Measurements from ENCODE around the gene NDOR1.

NDOR1 gene

DNA sequence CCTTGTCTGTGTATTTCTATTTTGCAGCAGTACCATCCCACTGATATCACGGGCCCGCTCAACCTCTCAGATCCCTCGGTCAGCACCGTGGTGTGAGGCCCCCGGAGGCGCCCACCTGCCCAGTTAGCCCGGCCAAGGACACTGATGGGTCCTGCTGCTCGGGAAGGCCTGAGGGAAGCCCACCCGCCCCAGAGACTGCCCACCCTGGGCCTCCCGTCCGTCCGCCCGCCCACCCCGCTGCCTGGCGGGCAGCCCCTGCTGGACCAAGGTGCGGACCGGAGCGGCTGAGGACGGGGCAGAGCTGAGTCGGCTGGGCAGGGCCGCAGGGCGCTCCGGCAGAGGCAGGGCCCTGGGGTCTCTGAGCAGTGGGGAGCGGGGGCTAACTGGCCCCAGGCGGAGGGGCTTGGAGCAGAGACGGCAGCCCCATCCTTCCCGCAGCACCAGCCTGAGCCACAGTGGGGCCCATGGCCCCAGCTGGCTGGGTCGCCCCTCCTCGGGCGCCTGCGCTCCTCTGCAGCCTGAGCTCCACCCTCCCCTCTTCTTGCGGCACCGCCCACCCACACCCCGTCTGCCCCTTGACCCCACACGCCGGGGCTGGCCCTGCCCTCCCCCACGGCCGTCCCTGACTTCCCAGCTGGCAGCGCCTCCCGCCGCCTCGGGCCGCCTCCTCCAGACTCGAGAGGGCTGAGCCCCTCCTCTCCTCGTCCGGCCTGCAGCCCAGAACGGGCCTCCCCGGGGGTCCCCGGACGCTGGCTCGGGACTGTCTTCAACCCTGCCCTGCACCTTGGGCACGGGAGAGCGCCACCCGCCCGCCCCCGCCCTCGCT lies 37.5 kb upstream of the NDOR1 start:
- DNase-seq (ENCODE audit: low spot score): no peak

DNA sequence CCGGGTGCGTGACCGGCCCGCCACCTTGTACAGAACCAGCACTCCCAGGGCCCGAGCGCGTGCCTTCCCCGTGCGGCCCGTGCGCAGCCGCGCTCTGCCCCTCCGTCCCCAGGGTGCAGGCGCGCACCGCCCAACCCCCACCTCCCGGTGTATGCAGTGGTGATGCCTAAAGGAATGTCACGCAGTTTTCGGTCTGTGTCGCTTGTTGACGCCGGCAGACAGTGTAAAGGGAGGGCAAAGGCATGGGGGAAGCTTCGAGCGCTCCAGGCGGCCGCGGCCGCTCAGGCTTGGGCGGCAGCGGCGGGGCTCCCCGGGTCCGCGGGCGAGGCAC lies 37.0 kb upstream of the NDOR1 start:
- no peak for DNase-seq (ENCODE audit: low spot score)

DNA sequence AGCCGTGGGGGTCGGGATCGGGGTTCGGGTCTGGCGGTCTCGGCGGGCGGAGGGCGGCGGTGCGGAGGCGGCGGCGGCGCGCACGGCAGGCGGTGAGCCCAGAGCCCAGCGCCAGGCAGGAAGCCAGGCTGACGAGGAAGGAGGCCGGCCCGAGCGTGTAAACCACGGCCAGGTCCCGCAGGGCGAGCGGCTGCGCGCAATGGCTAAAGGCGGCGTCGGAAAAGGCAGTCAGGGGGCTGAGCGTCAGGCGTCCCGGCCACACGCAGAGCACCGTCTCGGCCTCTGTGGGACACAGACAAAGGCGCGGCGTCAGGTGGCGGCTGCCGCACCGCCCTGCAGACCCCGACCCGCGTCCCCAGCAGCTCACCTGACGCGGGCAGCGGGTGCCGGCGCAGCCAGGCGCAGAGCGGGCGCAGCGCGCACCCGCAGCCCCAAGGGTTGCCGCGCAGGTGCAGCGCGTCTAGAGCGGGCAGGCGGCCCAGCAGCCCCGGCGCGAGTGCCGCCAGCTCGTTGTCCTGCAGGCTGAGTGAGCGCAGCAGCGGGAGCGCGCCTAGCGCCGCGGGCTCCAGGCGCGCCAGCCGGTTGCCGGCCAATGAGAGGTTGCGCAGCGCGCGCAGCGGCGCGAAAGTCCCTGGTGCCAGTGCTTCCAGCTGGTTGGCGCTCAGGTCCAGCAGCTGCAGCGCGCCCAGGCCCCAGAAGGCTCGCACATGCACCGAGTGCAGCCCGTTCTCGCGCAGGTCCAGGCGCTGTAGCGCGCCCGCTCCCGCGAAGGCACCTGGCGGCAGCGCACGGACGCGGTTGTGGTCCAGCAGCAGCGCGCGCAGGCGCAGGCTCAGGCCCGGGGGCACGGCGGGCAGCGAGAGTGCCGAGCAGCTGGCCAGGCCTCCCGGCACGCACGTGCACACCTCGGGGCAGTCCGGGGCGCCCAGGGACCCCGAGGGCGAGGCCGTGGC lies 36.3 kb upstream of the NDOR1 start:
- no peak for DNase-seq (ENCODE audit: low spot score)

GRCh38 chr9:137169896-137170358 lies 35.6 kb upstream of the NDOR1 start, which contains the start of gene LRRC26:
TSS of gene LRRC26 (minus strand) at chr9:137170051. CDS start at chr9:137169943, 108 bp downstream.
- DNase-seq (ENCODE audit: low spot score): no peak

DNA sequence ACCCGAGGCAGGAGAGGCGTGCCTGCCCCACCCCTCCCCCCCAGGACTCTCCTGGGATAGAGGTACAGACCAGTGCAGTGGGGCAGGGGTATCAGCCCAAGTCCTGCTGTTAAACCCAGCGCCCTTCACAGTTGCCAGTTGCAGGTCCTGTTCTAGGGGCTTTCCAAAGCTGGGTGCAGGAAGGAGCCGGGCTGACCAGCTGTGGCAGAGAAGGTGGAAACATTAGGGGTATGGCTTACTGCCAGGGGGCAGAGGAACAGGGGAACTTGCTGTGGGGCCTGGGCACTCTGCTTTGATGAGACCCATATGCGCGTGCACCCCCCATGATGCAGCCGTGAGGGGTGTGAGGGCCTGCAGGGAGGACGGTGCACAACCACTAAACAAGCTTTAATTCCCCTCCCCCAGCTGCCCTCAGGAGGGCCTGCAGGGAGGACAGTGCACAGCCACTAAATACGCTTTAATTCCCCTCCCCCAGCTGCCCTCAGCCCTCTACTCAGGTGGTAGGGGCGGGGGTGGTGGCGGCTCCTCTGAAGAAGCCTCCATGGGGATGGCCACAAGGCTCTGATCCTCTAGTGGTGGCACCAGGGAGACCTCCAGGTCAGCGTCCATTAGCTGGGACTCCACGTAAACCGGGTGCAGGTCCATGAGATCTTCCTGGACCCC lies 34.9 kb upstream of the NDOR1 start:
- no peak for DNase-seq (ENCODE audit: low spot score)

- no peak for DNase-seq (ENCODE audit: low spot score)
Observed at GRCh38 chr9:137171149-137171900, 34.2 kb upstream of the NDOR1 start.

DNA sequence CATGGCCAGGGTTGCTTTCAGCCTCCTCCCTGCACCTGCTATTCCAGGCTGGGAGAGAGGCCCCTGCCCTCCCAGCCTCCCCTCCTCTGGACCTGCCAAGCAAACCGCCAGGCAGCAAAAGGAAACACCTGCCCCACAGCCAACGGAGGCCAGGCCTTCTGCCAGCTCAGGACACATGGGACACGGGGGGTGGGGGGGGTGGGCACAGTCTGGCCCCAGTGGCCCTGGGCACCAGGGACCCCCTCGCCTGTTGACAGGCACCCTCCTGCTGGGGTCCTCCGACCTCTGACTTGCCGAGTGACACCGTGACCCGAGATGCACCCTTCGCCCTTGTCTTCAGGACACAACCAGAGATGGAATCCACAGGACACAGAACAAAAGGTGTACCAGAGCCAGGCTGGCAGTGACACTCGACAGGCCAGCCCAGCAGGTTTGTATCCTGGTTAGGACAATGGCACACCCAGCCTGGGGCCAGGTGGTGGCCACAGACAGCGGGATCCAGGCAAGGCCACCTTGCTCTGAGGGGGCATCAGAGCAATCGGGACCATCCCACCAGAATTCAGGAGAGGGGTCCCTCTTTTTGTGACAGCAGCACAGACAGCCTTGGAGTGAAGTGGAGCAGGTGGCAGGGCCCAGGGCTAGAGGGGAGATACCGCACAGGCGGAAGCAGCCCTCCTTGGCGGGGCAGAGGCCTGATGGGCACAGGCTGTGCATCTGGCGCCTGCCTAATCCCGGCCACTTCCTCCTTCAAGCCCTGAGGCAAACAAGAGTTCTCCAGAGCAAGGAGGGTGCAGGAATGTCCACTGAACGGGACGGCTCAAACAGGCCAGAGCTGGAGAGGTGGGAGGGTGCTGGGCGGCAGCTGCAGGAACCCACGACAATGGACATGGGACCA lies 32.4 kb upstream of the NDOR1 start:
- DNase-seq (ENCODE audit: low spot score): no peak

- DNase-seq (ENCODE audit: low spot score): no peak
Observed at GRCh38 chr9:137173796-137174664, 31.5 kb upstream of the NDOR1 start.

DNA sequence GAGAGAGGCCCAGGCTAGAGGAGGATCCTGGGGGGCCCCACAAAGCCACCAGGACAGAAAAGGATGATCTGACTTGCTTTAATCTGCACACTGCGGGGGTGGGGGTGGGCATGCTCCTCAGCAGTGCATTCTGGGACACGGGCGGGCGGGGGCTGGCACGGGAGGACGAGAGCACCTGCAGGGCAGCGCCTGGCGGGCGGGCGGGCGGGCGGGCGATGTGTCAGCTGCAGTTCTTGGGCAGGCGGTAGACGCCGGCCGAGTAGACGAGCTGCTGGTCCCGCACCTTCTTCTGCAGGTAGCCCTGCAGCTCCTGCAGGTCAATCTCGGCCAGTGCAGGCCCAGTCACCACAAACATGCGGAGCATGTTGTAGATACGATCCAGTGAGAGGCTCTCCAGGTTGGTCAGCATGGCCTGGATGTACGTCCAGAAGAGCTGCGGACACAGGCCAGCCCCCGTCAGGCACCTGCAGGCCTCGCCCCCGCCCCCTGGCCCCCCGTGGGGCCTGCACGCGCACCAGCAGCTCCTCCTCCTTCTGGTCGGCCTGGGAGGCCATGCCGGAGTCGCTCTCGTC lies 30.7 kb upstream of the NDOR1 start:
- no peak for DNase-seq (ENCODE audit: low spot score)

- no peak for DNase-seq (ENCODE audit: low spot score)
Observed at GRCh38 chr9:137175345-137175961, 30.0 kb upstream of the NDOR1 start.

DNA sequence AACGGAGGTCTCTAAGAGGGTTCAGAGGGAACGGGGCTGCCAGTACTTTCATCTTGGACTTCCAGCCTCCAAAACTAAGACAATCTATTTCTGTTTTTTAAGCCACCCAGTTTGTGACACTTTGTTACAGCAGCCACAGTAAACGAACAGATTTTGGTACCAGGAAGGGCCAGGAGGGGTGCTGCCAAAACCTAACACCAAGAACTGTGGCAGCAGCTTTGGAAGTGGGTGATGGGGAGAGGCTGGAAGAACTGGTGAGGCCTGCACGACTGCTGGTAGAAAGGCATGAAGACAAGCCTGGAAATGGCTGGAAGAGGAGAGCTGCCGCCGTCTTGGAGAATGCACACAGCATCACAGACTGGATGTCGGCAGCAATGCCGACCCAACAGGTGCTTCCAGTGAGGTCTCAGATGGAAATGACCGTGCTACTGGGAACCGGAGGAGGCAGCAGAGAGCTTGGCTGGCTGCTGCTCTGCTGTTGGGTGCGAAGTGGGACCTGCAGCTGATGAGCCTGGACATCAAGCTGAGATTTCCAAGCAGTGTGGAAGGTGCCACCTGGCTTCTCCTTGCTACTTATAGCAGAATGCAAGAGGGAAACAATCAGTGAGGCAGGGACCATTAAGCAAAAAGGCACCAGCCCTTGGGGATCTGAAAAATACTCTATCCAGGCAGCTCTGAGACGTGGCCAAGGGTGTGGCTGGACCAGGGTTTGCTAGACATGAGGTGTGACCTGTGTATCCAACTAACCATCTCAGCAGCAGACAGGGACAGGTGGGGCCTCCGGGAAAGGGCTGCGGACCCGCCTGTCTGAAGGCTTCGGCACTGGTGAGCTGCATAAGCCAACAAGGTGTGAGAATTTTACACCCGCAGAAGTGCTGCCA lies 29.0 kb upstream of the NDOR1 start:
- no peak for DNase-seq (ENCODE audit: low spot score)

GRCh38 chr9:137178201-137178938 lies 27.1 kb upstream of the NDOR1 start:
- DNase-seq (ENCODE audit: low spot score): no peak

- DNase-seq (ENCODE audit: low spot score): no peak
Observed at GRCh38 chr9:137178939-137179630, 26.4 kb upstream of the NDOR1 start.

DNA sequence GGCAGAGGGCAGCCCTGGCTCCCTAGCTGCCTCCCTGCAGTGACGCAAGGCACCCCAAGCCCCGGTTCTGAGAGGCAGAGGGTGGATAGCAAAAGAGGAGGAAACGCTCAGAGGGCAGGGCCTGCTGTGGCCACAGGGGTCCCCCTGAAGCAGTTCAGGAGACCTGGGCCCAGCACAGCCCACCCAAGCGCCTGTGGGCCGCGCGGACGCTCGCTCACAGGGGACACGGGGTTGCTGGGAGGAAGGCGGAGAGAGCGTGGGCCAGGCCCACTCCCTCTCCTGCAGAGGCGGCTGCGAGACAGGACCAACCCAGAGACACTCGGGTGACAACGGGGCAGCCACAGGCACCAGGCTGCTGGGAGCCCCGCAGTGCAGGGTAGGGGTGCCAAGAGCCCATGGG lies 25.7 kb upstream of the NDOR1 start:
- no peak for DNase-seq (ENCODE audit: low spot score)

GRCh38 chr9:137180491-137180890 lies 25.0 kb upstream of the NDOR1 start:
- DNase-seq (ENCODE audit: low spot score): no peak

- no peak for DNase-seq (ENCODE audit: low spot score)
Observed at GRCh38 chr9:137181680-137182079, 23.8 kb upstream of the NDOR1 start.
